ENCODE measurements around the gene MAPK9.
A peak's percentile ranks its signal among the peaks of the same experiment; 100 is the strongest.

The MAPK9 gene

GRCh38 chr5:180291234-180291940 is 496 bp downstream of the MAPK9 start:
- no peak for DNase-seq

GRCh38 chr5:180290568-180291233 is 1.2 kb downstream of the MAPK9 start:
- DNase-seq, result no peak

GRCh38 chr5:180289966-180290365 is 1.9 kb downstream of the MAPK9 start:
- no peak for DNase-seq

- peak; percentile 64 for DNase-seq
These were observed 2.5 kb downstream of the MAPK9 start for GRCh38 chr5:180289433-180289832.

- no peak for DNase-seq
These were observed 4.0 kb downstream of the MAPK9 start for GRCh38 chr5:180287868-180288267.

- no peak for DNase-seq
These were observed 4.5 kb downstream of the MAPK9 start for GRCh38 chr5:180287404-180287803.

- no peak for DNase-seq
These were observed 7.7 kb downstream of the MAPK9 start for GRCh38 chr5:180284149-180284548.

- no peak for DNase-seq
These were observed 8.8 kb downstream of the MAPK9 start for GRCh38 chr5:180283026-180283615.

- DNase-seq, result no peak
These were observed 9.6 kb downstream of the MAPK9 start for GRCh38 chr5:180282281-180282680.

- DNase-seq, result no peak
These were observed 10.2 kb downstream of the MAPK9 start for GRCh38 chr5:180281706-180282105.

GRCh38 chr5:180274695-180275094 is 17.2 kb downstream of the MAPK9 start:
- DNase-seq, result no peak

GRCh38 chr5:180271221-180271620 is 20.7 kb downstream of the MAPK9 start:
- no peak for DNase-seq

GRCh38 chr5:180259260-180259611 is 32.6 kb downstream of the MAPK9 start:
- DNase-seq, result no peak

GRCh38 chr5:180253036-180253824 is 38.7 kb downstream of the MAPK9 start:
- no peak for DNase-seq

- DNase-seq, result no peak
These were observed 40.0 kb downstream of the MAPK9 start for GRCh38 chr5:180251887-180252286.

GRCh38 chr5:180251141-180251540 is 40.7 kb downstream of the MAPK9 start:
- no peak for DNase-seq

- no peak for DNase-seq
These were observed 41.6 kb downstream of the MAPK9 start for GRCh38 chr5:180250329-180250728.

- no peak for DNase-seq
These were observed 50.3 kb downstream of the MAPK9 start for GRCh38 chr5:180241600-180241999.

GRCh38 chr5:180238631-180239030 is 53.3 kb downstream of the MAPK9 start:
- no peak for DNase-seq

GRCh38 chr5:180235846-180236245 is 56.0 kb downstream of the MAPK9 start:
- no peak for DNase-seq

GRCh38 chr5:180235077-180235476 is 56.8 kb downstream of the MAPK9 start:
- DNase-seq, result no peak

GRCh38 chr5:180234271-180234670 is 57.6 kb downstream of the MAPK9 start:
- DNase-seq, result no peak

- DNase-seq, result no peak
These were observed 58.2 kb downstream of the MAPK9 start for GRCh38 chr5:180233729-180234128.

GRCh38 chr5:180230017-180230416 is 61.9 kb downstream of the MAPK9 start:
- no peak for DNase-seq
